GM03348 (cell line): ENCODE measurements around the gene HIP1.
"Not testable (repeated sequence)": the region's sequence is repeated elsewhere in the genome, so short reads cannot be mapped to it uniquely, and the experiment has no call there.

Experiments used
- DNase-seq: peaks from one replicate; pipeline ENCODE4 v3.0.0; 2012; ENCODE audit warnings: low spot score

The HIP1 gene

DNA sequence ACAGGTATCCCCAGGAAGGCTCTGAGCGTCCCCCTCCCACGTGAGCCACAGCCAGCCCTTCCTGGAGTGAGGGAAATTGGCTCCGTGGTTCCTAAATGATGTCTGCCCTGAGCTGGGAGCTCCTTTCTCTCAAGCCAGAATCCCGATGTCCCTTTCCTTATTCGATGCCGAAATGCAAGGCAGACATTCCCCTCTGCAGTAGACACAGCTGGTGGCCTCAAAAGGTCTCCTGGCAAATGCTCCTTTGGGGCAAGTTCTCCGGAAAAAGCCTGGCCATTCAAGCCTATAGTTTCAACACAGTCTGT lies 98.9 kb downstream of the HIP1 start:
- DNase-seq = peak; percentile 36

DNA sequence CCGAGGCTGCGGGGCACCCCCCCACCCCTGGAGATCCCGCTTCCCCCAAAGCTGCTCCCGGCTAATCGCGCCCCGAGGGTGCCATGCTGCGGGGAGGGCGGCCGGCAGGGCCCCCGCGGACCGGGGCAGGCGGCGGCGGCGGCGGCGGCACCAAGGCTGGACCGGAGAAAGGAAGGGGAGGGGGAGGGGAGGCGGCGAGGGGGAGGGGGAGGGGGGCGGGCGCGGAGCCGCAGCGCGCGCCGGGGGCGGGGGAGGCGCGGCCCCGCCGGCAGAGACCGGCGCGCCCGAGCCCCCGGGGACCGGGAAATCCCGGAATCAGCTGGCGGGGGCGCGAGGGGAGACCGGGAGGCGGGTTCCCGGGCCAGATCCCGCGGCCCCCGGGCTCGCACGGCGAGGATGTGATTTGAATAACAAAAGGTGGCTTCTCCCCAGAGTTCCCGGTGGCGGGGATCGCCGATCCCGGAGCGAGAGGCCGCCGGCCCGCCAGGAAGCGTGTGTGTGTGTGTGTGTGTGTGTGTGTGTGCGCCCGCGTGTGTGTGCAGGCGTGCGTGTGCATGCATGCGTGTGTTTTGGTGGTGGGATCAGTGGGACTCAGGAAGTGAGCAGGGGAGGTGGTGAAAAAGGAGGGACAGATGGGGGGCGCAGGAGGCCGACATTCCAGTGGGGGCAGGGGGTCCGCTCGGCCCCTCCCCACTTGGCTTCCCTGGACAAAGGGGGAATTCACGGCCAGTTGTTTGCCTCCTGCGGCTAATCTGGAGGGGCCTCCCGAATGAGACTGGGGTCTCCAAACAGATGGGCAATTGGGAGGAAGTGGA lies 99.5 kb downstream of the HIP1 start:
- DNase-seq = peak; percentile 78

DNA sequence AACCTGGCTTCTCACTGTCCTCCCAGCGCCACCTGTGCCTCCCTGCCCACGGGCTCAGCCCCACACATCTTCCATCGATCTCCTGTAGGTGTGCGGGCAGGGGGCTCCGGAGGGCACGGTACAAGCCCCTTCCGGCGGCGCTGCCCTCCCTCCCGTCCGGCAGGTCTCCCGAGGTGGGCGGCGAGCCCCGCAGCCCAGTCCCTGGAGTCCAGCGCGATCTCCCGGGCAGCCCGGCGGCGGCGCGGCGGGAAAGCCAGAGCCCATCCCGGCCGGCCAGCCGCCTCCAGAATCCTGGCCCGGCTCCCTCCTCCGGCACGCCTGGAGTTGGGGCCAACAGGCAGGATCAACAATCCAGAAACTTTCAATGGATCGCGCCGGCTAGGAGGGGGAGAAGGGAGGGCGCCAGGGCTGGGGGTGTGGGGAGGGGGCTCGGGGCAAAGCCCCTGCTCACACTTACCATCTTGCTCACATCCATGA lies 100.1 kb downstream of the HIP1 start:
- peak; percentile 90 for DNase-seq

DNA sequence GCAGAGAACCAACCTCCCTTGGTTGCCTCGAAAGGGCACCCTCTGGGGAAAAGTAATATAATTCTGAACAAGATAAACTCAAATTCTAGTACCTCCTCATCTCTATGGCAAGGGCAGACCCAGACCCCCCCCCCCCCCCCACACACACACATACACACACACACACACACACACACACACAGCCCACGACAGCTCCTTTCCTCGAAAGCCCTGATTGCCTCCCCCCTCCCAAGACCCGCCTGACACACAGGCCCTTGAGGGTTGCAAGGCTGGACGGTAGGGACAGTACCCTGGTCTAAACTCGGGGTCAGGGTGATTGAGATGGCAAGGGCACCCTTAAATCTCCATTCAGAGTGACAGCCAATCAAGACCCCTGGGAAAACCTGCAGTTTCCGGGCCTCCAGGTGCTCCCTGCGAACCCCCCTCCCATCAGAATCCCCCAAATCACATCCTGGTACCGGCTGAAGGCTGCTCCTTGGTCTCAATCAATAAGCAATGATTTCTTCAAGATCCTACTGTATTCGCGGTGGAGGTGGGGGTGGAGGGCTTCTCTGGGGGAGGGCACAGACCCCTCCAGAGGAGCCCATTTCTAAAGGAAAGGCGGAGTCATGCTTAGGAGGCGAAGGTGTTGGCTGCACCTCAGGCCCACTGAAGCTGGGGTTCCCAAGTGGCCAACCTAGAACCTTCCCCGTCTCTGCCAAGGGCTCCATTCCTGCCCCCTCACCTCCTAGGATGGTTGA lies 100.7 kb downstream of the HIP1 start:
- no peak for DNase-seq

DNA sequence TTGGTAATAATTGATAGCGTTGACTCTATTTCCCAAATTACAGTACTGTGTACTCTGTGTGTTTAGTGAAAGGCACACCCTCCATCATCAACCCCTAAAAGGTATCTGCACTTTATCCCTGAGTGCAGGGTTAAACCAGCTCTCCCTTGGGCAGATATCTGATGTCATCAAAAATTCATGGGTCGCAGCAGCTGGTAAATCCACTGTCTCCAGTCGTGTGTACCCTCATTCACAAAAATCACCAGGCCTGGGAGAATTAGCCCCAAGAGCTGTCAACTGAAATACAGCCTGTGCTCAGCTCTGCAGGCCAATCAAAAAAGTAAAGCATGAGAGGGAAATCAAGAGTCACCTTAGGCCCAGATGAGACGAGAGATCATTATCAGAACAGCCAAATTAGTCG lies 103.7 kb downstream of the HIP1 start:
- DNase-seq = no peak

DNA sequence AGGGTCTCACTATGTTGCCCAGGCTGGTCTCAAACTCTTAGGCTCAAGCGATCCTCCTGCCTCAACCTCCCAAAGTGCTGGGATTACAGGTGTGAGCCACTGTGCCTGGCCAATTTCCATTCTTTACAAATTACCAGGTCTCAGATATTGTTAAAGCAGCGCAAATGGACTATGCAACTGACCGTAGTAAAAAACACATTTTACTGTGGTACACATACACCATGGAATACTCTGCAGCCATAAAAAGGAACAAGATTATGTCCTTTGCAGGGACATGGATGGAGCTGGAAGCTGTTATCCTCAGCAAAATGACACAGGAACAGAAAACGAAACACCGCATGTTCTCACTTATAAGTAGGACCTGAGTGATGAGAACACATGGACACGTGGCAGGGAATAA lies 106.2 kb downstream of the HIP1 start:
- not testable (repeated sequence) for DNase-seq

DNA sequence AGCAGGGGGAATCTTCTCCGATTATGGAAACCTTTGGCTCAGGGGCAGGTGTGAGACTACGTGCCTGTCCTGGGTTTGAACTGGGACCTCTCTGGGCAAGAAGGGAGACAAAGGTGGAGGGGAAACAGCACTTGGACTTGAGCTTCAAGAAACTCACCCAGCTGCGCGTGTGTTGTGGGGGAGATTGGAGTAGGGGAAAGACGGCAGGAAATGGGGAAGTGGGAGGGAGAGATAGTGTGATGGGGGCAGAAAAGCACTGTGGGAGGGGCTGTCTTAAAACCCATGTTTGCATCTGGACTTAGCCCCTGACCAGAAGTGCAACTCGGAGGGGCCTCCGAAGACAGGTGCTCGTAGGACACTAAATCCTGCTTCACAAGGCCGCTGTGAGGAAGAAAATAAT lies 107.0 kb downstream of the HIP1 start:
- DNase-seq = no peak

DNA sequence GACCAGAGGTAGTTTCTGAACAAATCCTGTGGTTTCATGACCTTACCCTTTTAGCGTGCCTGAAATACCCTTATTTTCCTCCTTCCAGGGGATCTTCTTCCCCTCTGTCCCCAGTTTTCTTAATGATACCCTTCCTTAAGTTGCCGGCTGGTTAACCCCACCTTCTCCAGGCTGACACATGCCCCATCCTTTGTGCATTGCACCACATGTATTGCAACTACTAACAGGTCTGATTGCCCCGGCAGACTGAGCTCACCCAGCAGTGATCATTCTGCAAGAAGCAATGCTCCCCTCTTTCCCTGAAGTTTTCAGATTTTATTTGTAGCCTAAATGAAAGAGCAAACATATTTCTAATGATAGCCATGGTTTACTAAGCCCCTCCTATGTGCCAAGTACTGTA lies 108.2 kb downstream of the HIP1 start:
- DNase-seq = no peak

DNA sequence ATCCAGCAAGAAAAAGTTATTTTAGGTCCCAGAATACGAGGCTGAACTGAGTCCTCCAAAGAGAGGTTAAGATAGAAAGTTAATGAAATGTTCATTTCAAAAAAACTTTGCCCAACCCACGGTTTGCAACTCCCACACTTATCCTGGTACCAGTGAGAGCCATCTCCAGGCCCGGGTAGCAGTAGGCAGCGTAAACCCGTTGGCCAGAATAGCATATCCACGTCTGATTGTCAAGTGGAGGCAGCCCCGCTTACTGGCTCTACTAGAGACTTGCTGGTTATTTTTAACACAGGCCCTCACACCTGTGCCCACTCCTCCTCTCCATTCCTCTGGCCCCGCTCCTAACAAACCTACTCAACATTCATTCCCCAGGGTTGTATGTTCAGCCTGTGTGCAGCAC lies 109.7 kb downstream of the HIP1 start:
- DNase-seq = no peak

DNA sequence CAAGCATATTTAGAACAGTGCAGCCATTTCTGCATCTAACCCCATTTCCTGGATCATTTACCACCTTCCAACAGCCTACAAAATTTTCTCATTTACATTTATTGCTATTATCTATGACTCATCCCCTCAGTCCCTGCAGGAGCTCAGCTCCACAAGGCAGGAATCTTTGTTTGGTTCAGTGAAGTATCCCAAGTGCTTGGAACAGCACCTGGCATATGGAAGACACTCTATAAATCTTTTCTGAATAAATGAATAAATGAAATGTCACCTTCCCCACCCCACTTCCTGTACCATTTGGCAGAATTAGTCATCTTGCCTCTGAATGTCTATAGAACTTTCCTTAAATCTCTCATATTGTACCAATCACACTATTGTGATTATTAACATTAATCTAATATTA lies 110.7 kb downstream of the HIP1 start:
- no peak for DNase-seq

DNA sequence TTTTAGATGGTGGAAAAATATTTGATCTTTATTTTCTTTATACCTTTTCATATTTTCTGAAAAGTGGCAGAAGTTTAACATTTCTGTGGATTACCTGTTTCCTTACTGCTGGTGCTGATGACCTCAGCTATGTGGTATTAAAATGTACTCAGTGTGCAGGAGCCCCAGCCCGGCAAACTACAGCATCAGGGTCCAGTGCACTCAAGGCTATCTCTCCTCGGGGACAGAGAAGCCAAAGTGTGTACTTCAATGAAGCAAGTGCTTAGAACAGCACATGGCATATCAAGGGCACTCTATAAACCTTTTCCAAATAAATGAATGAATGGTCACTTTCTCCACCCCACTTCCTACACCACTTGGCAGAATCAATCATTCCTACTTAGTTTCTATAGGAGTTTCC lies 111.8 kb downstream of the HIP1 start:
- no peak for DNase-seq

DNA sequence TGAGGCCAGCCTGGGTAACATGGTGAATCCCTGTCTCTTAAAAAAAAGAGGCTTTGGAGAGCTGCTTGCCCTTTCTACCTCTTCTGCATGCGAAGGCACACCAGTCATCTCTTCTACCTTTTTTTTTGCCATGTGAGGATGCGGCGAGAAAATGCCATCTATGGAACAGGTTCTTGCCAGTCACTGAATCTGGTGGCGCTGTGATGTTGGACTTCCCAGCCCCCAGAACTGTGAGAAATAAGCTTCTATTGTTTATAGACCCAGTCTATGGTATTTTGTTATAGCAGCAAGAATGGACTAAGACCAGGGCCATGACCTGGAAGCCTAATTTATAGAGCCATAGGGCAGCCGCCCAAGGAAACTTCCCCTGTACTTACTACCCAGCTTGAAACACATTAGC lies 112.9 kb downstream of the HIP1 start:
- DNase-seq = no peak

DNA sequence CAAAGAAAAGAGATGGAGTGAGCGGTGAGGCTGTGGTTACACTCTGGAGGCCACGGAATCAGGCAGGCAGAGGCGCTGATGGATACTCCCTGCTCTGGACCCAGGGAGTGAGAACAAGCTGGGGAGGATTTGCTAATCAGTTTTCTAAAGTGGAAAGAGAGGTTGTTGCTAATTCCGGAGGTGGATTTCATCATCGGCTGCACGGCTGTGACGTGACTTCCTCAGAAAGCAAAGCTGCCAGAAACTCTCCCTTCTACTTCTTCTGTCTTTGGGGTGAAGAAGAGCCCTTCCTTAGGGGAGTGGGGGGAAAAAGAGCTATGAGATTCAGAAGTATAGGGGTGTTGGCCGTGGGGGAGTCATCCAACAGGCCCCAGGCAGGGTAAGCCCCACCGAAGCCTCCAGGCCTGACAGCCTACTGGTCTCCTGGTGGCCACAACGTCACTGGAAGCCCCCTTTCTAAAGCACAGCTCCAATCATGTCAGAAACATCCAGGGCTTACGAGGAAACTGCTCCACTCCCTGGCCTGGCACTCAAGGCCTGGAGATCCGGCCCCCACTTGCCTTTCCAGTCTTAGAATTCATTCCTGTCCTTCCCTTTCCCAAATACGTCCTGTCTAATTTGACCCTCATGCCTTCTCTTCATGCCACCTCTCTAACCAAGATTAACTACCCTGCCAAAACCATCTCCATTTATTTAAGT lies 114.5 kb downstream of the HIP1 start:
- peak; percentile 42 for DNase-seq

DNA sequence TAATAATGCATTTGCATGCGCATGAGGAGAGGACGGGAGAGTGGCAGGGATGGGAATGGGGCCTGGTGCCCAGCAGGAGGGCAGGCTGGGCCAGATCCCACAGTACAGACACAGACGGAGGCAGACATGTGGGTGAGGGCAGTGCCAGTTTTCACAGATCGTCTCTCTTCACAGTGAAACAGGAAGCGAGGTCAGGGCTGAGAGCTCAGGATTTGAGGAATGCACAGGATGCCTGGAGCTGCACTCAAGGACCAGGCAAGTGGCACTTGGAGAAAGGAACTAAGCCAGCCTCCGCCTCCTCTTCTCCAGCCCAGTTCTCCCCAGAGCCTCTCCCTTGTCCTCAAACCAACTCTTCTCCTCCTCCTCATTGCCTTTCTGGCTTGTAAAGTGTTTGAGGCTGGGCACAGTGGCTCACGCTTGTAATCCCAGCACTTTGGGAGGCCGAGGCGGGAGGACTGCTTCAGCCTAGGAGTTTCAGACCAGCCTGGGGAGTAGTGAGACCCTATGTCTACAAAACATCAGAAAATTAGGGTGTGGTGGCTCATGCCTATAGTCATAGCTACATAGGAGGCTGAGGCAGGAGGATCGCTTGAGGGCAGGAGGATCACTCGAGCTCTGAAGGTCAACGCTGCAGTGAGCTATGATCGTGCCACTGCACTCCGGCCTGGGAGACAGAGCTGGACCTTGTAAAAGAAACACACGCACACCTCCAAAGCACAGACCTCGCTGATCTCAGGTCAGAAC lies 115.2 kb downstream of the HIP1 start:
- DNase-seq = peak; percentile 51

DNA sequence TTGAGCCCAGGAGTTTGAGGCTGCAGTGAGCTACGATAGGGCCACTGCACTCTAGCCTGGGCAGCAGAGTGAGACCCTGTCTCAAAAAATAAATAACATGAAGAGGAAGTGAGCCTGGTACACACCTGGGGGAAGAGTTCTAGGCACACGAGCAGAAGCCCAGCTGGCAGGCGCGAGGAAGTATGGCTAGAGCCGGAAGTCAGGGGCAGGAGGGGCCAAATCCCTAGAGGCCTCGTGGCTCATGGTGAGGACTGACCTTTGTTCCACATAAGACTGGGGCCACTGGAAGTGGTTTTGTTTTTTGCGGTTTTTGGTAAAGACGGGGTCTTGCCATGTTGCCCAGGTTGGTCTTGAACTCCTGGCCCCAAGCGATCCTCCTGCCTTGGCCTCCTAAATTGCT lies 117.6 kb downstream of the HIP1 start:
- DNase-seq = no peak

DNA sequence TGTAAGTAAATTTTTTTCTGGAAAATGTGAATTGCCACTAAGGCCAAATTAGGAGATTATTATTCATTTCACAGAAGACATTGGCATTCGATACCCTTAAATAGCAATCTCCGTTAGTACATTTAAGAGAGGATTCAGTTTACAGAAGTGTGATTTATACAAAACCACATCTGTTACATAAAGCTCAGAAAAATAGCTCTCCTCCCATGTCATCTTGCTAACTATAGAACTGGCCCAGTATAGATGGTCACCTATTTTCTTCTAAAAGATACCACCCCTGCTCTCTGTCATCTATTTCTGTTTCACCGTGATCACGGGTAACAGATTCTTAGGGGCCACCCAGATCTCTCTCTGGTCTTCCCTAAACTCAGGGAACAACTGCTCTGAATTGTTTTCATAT lies 119.1 kb downstream of the HIP1 start:
- no peak for DNase-seq

DNA sequence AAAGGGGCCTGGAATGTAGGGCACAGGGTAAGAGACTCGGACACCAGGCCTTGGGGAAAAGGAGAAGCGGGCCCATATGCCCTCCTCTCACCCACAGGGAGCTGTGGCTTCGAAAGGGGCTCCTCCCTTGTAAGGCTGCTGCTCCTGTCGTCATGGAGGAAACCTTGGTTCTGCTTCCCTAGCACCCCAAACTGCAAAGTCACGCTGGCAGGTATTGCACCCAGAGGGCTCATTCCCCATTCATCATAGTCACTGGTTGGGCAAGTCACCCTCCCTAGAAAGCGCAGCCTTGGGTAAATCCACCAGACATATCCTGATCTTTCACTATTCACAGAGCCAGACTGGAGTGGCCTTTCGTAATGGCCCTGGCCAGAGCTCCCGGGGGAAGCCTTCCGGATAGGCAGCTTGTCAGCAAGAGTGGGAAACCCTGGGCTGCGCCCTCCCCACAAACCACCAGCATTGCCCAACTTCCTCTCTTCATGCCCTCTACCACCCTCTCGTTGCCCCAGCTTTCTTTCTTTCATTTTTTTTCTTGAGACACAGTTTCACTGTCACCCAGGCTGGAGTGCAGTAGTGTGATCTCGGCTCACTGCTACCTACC lies 121.0 kb downstream of the HIP1 start:
- no peak for DNase-seq

DNA sequence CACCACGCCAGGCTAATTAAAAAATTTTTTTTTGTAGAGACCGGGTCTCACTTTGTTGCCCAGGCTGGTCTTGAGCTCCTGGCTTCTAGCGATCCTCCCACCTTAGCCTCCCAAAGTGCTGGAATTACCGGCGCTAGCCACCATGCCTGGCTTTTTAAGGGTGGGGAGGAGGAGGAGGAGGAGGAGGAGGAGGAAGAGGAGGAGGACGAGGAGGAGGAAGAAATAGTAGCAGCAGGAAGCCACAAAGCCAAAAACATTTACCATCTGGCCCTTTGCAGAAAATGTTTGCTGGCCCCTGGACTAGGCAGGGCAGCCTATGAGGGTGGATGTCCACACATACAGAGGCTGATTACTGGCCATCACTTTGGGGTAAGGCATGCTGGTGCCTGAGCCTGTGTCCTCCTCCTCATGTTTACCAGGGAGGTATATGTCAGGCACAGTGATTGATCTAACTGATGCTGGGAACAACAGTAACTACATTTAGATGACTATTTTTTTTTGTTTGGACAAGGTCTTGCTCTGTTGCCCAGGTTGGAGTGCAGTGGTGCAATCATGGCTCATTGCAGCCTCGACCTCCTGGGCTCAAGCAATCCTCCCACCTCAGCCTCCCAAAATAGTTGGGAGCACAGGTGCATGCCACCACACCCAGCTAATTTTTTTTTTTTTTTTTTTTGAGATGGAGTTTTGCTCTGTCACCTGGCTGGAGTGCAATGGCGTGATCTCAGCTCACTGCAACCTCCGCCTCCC lies 122.1 kb downstream of the HIP1 start:
- no peak for DNase-seq

DNA sequence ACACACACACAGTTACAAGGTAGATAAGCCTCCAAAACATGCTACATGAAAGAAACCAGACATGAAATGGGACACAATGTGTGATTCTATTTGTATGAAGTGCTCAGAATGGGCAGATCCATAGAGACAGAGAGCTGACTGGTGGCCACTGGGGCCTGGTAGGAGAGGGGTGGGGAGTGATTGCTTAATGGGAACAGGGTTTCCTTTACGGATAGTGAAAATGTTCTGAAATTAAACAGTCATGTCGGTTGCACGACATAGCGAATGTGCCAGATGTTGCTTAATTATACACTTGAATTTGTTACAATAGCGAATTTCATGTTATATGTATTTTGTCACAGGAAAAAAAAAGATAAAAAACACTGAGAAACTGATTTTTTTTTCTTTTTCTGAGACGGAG lies 124.3 kb downstream of the HIP1 start:
- DNase-seq = no peak

DNA sequence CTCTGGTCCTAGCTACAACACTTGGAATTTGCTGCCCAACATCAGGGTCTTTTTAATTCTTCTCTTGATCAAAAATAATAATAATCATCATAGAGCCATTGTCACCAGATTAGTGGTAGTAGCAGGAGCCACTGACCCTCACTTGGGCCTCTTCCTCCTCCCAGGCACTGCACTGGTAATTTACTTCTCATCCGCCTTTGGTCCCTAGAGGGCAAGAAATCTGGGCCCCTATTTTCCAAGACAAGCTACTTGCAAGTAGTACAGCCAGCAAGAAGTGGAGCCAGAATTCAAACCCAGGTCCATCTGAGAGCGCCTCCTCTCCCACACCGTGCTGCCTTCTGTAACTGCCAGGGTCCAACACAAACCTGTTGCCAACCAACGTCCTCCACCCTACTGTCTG lies 125.4 kb downstream of the HIP1 start:
- no peak for DNase-seq

DNA sequence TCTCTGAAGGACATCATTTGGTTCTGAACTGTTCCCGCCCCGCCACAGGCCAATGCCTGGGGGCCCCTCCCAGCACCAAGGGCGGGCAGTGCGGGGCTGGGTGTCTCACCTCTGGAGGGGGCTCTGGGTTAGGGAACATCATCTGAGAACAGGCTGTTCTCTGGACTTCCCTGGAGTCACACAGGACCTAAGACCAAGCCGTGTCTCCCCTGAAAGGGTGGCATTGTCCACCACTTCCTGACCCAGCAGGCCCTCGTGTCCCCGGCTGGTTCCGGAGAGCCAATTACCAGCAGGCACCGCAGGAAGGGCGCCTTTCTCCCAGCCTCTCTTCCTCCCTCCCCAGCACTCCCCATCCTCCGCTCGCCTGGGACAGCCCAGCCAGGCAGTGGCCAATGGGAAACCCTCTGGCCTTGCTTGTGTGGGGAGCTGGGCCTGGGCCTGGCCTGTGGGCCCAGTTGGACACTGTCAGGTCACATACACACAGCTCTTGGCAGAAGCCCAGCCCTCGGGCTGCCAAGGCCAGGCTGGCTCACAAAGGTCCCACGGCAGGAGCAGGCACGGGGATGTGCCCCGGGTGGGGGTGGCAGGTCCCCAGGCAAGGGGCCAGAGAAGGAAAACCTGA lies 127.1 kb downstream of the HIP1 start:
- no peak for DNase-seq
